ENCODE measurements around the gene RAB3GAP2.
A peak's percentile ranks its signal among the peaks of the same experiment; 100 is the strongest.
"Not testable (repeated sequence)": the region's sequence is repeated elsewhere in the genome, so short reads cannot be mapped to it uniquely, and the experiment has no call there.

RAB3GAP2 gene

DNA sequence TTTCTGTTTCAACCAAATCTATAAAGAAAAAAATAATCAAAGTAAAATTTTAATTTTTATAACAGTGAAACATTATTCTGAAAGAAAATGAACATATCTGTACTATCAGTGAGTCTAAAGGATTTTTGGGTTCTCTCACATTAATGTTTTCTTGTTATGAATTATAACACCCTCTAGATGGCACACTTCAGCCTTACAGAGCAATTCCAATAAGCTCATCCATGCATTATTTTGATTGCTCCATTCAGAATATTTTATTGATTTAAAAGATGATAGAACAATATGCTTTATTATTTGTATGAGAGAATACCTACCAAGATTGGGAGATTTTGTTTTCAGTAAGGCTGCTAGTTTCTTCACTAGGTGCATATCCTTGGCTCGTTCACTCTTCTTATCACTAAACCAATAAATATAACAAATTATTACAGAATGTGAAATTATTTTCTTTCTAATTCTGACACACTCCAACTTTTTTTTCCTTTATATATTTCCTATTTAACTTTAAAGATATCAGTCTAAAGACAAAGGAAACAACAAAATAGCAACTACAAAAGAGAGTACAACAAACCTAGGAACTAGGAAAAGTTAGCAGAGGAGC is 82.4 kb downstream of the RAB3GAP2 start:
- DNase-seq, result peak; percentile 17

DNA sequence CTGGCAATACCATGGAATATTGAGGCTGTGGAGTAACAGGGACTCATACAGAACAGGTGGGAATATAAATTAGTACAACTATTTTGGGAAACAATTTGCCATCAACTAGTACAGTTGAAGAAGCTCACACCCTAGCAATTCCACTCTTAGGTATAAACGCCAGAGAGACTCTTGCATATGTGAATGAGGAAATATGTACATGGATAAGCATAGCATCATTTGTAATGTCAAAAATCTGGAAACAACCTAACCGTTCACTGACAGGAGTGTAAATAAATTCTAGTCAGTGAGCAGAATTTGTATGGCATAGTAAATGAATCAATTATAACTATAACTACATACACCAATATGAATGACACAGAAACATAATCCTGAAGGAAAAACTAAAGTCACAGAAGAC is 83.7 kb downstream of the RAB3GAP2 start:
- no peak for DNase-seq

DNA sequence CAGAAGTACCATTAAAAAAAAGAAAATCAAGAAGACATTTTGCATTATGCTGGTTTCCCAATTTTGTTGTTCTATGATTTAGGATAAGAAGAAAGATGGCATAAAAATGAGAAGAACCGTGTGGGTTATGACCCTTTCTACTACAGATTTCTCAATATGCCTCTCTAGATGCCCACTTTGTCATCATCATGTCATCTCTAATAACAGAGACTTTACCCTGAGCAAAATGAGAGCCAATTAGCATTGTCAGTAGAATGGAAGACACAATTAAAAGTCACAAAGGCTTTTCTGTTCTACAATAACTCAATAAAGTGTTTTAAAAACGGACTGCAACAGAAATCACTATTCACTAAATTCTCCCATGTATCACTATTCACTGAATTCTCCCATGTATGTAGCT is 85.5 kb downstream of the RAB3GAP2 start:
- DNase-seq, result no peak

DNA sequence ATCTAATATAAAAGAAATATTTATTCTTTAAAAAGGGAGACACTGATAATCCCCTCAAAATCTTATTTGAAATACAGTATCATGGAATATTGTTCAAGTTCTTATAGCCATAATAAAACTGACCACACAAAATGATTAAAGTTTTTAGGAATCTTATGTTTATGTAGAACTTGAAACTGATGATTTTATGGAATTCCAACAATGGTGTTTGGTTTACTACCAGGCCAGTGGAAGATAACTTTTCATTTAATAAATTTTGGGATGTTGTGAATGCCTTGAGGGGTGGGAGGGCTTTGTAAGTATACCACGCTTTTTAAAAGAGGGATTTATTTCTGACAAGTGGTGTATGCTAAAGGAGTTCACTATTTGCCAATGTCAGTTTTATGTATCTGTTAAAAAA is 87.7 kb downstream of the RAB3GAP2 start:
- no peak for DNase-seq

DNA sequence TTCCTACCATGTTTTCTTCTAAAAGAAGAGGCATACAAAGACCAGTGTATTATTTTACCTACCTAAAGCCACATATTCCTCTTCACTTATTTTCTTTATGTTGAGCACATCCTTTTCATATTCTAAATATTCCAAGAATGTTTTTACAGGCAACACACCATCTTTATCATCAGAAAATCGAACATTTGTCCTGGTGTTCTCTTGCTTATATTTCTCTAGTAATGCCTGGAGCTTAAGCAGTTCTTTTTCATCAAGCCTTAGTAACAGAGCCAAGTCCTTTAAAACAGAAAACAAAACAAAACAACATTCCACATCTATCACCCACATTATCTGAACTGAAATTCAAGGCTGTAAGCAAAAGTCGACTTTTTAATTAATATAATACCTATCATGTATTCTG is 89.6 kb downstream of the RAB3GAP2 start:
- no peak for DNase-seq

GRCh38 chr1:220182111-220182510 is 90.1 kb downstream of the RAB3GAP2 start:
- no peak for DNase-seq

- no peak for DNase-seq
Observed at GRCh38 chr1:220176540-220176939, 95.7 kb downstream of the RAB3GAP2 start.

DNA sequence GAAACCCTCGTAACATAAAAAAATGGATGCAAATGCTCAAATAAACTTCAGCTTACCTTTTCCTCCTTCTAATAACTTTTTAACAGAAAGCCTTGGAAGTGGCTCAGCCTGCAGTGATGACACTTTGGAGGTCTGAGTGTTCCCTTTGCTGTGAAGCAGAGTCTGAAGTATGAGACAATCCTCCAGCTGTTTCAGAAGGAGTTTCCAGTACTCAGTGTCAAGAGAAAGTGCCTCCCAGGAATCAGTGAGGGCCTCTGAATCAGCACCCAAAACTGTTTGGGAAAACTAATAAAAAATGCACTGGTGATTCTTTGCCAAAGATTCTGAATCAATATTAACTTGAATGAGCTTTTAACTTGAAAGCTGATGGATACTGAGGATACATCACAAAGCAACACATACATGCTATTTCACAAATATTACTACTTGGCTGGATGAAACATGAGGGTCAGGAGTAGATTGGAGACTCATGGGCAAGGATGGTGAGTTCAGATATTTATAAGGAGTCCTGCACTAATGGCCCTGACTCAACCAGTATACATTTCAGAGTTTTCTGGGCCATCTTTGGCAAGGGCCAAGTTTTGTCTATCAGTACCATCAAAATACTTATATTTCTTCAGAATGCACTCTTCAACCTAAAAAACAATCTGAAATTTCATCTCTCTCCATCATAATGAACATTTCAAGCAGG is 101.3 kb downstream of the RAB3GAP2 start:
- DNase-seq, result no peak

- not testable (repeated sequence) for DNase-seq
Observed at GRCh38 chr1:220169887-220170286, 102.4 kb downstream of the RAB3GAP2 start.

GRCh38 chr1:220166853-220167252 is 105.4 kb downstream of the RAB3GAP2 start:
- no peak for DNase-seq

- DNase-seq, result no peak
Observed at GRCh38 chr1:220164517-220164916, 107.7 kb downstream of the RAB3GAP2 start.

DNA sequence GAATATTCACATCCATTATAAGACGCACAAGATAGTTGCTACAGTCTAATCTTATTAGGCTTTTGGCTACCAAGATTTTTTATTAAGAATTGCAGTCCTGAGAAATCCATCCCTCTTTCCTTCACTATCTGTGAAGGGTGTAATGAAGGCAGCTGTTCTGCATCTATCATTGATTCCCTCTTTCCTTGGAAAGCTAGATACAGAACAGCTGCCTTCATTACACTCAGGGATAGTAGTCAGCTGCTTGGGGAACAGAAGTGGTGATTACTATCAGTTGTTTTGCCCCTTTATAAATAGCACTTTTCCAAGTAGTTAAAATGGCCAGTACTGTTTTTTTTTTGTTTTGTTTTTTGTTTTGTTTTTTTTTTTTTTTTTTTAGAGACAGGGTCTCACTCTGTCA is 108.1 kb downstream of the RAB3GAP2 start:
- no peak for DNase-seq

- DNase-seq, result no peak
Observed at GRCh38 chr1:220160027-220160426, 112.2 kb downstream of the RAB3GAP2 start.

DNA sequence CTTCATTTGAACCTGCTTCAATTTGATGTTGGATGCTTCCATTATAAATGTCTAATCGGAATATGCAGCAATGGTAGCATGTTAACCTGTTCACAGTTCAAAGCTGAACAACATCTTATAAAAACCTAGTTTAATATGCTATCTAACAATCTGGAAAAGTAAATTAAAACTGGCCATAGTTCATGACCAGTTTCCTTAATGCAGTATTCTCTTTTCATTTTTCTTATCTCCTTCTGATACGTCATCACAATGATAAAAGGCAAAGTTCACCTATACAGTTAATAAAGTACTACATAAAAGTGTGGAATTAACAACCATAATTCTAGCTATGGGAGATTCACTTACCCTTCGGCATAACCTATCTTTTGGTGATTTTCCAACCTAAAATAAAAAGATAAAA is 113.2 kb downstream of the RAB3GAP2 start:
- no peak for DNase-seq

DNA sequence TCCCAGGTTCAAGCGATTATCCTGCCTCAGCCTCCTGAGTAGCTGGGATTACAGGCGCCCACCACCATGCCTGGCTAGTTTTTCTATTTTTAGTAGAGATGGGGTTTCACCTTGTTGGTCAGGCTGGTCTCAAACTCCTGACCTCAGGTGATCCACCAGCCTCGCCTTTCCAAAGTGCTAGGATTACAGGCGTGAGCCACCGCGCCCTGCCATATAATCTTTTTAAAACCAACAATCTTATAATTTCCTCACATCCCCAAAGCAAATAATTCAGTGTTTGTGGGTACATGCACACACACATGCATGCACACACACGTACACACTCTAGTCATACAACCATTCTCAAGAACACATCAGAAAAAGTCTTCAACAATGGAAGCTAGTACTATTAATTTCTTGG is 113.7 kb downstream of the RAB3GAP2 start:
- DNase-seq, result not testable (repeated sequence)

DNA sequence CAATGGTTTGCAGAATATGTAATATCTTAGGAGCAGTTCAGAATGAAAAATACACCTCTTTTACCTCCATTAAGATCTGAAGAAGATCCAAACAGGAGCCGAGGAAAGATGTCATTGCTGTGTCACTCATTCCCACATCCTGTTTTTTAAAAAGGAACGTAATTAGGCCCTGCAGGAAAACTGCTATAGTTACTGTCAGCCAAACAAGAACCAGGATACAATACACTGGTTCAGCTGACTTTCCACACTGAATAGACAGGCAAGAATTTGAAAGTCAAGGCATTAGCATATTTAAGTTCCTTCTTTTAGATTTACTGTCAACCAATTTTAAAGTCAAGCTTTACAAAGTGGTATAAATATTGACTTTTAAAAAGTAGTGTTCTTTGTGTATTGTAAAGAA is 114.5 kb downstream of the RAB3GAP2 start:
- no peak for DNase-seq

DNA sequence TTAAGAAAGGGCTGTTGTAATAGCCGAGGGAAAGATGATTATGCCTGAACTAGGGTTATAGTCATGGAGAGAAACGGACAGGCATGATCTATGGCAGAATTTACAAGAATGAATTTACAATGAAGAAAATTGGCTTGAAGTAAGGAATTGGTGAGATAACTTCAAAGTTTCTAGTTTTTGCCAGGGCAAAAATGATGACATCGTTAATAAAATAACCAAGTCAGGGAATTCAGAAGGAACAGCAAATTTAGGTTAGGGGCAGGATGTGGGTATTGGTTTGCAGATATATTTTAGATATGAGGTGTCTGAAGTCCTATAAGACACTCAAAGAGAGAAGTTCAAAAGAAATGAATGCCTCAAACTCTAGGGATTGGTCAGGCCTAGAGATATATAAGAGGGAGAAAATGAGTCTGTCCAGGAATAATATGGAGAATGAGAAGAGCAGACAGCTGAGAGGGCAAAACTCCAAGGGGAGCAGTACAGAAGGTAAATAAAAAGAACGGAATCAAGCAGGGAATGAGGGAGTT is 115.6 kb downstream of the RAB3GAP2 start:
- no peak for DNase-seq

DNA sequence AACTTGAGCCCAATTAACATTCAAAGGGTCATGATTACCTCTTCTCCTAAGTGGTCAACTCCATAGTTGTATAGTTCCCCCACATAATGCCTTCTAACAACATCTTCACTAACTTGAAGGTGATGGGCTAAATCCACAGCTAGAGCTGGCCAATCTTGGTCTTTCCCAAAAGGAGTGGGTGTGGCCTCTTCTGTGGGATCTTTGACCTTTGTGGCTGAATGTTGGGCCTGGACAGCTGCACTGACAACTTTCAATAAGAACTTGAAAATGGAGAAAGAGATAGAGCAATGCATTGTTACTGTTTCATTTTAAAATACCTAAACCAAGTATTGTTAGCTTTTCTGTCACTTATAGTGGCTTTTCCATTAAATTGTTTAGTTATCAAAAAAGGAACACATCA is 119.1 kb downstream of the RAB3GAP2 start:
- no peak for DNase-seq

- no peak for DNase-seq
Observed at GRCh38 chr1:220151454-220151853, 120.8 kb downstream of the RAB3GAP2 start.

DNA sequence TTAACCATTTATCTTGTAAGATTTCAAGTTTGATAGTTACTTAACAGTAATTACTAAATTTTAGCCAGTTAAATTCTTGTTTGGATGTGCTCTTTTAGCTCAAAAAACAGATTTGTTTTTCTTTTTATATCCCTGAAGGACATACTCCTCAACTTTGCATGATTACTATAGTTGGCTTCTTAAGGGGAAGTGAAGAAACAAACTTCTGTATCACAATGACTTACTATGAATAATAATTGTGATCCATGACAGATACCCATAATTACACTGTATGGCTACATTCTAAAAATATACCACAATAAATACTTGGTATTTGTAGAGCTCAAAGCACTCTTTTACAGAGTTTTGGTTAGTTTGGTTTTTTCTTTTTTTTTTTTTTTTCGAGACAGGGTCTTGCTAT is 122.5 kb downstream of the RAB3GAP2 start:
- no peak for DNase-seq

- no peak for DNase-seq
Observed at GRCh38 chr1:220144051-220144450, 128.2 kb downstream of the RAB3GAP2 start.

DNA sequence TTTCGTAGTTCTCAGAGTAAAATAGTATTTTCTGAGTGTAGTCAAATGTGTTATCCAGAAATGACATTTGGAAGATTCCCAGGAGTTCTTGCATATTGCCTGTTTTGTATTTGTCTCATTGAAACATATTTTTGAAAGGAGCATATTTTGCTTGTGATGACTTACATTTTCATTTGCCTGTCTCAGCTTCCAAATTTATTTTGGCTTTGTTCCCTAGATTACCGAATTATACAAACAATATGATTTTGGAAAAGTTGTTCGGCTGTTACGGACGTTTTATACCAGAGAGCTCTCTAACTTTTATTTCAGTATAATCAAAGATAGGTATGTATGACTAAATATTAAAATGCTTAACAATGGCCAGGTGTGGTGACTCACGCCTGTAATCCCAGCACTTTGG is 132.3 kb downstream of the RAB3GAP2 start:
- DNase-seq, result no peak

GRCh38 chr1:220137019-220137786 is 135.1 kb downstream of the RAB3GAP2 start:
- no peak for DNase-seq

- DNase-seq, result no peak
Observed at GRCh38 chr1:220135755-220136154, 136.5 kb downstream of the RAB3GAP2 start.

Data from NCI-H446 treated with DMSO at 0.1 percent for 48 hours (cell line).